ENCODE data around the gene METAP2.

The METAP2 gene

DNA sequence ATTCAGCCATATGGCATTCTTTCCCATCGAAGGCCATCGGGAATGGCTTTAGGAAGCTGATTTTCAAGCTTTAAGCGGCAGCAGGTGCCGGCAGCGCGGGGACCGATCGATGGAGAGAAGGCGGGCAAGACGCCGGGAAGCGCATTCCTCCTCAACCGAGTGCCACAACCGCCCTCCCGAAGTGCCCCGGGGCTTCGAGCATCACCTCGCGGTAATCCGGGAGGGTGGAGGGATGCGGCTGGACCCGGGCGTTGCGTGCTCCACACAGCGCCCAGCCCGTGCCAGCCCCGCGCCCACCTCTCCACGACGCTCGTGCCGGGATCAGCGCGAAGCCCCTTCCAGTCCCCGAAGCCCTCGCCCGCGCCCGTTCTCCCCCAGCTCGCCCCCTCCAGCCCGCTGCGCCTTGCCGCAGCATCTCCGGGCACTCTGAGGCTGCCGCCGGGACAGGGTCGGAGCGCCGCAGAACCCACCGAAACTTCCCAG lies 74.1 kb downstream of the METAP2 start:
- no peak for DNase-seq (ENCODE audit: low read depth, low spot score)
- peak overlapping the region; percentile 46 for H3K4me3 ChIP-seq (ENCODE audit: low read depth, low read length)
- TF ChIP-seq, protein P1, sequence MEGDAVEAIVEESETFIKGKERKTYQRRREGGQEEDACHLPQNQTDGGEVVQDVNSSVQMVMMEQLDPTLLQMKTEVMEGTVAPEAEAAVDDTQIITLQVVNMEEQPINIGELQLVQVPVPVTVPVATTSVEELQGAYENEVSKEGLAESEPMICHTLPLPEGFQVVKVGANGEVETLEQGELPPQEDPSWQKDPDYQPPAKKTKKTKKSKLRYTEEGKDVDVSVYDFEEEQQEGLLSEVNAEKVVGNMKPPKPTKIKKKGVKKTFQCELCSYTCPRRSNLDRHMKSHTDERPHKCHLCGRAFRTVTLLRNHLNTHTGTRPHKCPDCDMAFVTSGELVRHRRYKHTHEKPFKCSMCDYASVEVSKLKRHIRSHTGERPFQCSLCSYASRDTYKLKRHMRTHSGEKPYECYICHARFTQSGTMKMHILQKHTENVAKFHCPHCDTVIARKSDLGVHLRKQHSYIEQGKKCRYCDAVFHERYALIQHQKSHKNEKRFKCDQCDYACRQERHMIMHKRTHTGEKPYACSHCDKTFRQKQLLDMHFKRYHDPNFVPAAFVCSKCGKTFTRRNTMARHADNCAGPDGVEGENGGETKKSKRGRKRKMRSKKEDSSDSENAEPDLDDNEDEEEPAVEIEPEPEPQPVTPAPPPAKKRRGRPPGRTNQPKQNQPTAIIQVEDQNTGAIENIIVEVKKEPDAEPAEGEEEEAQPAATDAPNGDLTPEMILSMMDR (IDR thresholded peaks at IDR 0.05; ENCODE audit: low read depth, low read length): no peak
- in situ Hi-C loops (cut with HindIII; ENCODE audit: low sequenced_read_pairs): no loop called here

DNA sequence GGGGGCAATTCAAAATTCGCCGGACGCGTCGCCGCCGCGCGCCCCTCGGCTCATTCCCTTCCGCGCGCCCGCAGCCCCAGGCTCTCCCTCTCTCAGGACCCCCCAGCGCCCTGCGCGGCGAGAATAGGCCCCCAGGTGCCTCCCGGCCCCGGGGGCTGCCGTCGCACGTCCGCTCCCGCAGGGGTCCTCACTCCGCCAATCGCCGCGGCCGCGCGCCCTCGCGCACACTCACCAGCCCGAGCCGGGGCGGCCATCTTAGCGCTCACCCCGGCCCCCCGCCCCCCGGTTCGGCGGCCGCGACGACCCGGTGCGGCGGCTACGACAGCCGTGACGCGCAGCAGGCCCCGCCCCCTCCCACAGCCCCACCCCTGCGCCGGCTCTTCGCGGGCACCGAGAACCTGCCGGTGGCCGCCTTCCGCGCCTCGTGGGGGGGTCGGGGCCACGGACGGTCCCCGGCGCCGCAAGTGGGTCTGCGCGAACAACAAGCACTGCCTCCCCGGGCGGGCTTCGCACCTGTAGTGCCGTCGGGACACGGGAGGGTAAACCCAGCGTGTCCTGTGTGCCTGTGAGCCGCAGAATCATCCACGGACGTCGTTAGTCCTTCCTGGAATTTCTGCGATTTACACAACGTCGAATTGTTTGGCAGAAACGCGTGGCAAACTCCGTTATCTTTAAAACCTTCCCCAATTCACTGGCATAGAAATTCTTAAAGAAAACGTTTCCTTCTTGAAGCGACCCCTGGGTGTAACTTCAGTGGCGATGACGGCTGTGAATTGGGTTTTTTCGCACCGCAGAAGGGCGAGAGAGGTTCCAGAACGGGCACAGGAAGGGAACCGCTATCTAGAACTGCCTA lies 74.8 kb downstream of the METAP2 start:
- no peak for DNase-seq (ENCODE audit: low read depth, low spot score)

DNA sequence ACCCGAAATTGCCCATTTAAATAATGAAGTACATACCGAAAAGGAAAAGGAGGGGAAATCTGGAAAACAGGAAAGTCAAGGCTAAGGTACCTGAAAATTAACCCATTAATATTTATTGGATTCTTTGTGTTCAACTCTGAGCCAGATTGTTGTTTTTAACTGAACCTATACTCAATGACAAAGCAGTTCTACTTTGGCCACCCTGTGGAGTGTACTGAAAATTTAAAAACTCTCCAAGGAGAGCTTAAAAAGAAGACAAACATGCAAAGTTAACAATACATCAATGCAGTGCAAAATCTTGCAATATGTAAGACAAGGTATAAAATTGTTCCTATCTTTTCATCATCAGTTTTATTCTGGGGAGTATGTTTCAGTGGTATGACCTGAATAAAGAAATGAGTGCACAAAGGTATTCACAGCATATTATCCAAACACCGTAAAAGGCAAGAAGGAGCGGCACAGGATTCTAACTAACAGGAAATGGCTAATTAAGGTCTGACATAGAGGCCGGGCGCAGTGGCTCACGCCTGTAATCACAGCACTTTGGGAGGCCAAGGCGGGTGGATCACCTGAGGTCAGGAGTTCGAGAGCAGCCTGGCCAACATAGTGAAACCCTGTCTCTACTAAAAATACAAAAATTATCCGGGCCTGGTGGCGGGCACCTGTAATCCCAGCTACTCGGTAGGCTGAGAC lies 75.6 kb downstream of the METAP2 start:
- no peak for DNase-seq (ENCODE audit: low read depth, low spot score)
- in situ Hi-C loops (cut with HindIII; ENCODE audit: low sequenced_read_pairs): no loop called here
- TF ChIP-seq, protein P1 (IDR thresholded peaks at IDR 0.05; ENCODE audit: low read depth, low read length): no peak
- H3K4me3 ChIP-seq (ENCODE audit: low read depth, low read length): no peak overlapping the region

More for the DNA sequence above, 74.8 kb downstream of the METAP2 start:
- peak overlapping the region; percentile 46 for H3K4me3 ChIP-seq (ENCODE audit: low read depth, low read length)
- in situ Hi-C loops (cut with HindIII; ENCODE audit: low sequenced_read_pairs): no loop called here
- TF ChIP-seq, protein P1 (IDR thresholded peaks at IDR 0.05; ENCODE audit: low read depth, low read length): no peak

DNA sequence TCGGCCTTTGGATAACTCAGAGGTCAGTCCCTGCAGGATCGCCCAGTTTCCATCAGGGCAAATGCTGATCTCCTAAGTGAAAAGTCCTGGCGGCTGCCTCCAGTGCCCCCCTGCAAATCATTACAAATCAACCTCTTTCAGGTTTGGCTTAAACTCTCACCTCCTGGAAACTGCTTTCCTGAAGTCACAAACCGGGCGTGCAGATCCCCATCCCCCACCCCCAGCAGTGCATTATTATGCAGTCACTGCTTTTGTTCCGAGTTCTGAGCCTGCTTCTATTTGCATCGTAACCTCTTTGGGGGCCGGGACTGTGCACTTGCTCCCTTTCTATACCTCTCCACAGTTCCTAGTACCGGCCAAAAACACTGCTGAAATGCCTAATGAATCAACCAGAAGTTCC lies 77.4 kb downstream of the METAP2 start, which contains the start of gene USP44:
Gene USP44 (minus strand): TSS at position 172 of the 400 bp plus-strand sequence. CDS start 17,220 bp downstream, outside the sequence.
- no peak within 1 kb of the TSS for H3K4me3 ChIP-seq (ENCODE audit: low read depth, low read length)
- DNase-seq (ENCODE audit: low read depth, low spot score): no peak
- TF ChIP-seq, protein P1 (IDR thresholded peaks at IDR 0.05; ENCODE audit: low read depth, low read length): no peak
- in situ Hi-C loops (cut with HindIII; ENCODE audit: low sequenced_read_pairs): no loop called here

DNA sequence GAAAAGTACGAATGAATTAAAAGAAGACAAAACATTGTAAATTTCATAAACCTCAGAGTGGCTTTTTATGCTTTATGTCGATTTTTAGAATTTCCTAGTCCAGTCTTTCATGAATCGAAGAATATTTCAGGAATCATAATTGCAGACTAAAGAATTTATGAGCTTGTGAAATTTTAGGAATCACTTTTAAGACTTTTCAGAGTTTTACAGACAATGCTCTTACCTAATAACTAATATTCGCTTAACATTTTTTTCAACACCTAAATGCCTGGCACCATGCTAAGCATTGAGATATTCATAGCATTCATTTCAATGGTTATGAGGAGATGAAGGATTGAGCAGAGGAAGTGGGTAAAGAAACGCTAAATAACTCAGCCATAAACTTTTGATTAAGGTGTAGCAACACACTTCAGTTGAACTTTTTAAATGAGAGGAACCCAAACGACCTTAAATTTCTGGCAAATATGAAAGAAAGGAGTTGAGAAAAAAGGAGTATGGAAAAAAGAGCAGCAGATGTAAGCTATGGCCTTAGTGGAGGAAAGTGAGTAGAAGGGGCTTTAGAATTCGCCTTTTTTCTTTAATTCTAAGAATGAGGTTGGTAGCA lies 78.1 kb downstream of the METAP2 start:
- no peak overlapping the region for H3K4me3 ChIP-seq (ENCODE audit: low read depth, low read length)
- in situ Hi-C loops (cut with HindIII; ENCODE audit: low sequenced_read_pairs): no loop called here
- TF ChIP-seq, protein P1 (IDR thresholded peaks at IDR 0.05; ENCODE audit: low read depth, low read length): no peak
- no peak for DNase-seq (ENCODE audit: low read depth, low spot score)

DNA sequence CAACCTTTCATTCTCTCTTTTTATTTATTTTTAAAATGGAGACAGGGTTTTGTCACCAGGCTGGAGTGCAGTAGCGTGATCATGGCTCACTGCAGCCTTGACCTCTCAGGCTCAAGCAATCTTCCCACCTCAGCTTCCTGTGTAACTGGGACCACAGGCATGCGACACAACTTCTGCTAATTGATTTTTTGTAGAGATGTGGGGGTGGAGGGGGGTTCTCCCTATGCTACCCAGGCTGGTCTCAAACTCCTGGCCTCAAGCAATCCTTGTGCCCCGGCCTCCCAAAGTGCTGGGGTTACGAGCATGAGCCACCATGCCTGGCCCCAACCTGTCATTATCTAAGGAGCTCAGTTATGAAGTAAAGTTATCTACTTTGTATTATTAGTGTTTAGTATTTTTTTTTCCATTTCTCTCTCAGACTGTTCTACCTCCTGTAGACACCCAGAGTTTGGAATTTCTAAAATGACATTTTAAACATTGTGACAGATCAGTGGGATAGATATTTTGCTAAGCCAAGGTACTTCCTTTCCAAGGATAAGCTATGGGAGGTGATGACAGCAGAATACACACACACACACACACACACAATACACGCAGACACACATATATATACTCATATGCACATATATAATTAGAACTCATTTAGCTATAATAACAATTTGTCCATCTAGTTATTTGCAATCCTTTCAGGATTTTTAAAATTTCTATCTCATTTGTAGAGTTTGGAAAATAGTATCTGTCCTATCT lies 79.4 kb downstream of the METAP2 start:
- TF ChIP-seq, protein P1 (IDR thresholded peaks at IDR 0.05; ENCODE audit: low read depth, low read length): no peak
- DNase-seq (ENCODE audit: low read depth, low spot score): no peak
- in situ Hi-C loops (cut with HindIII; ENCODE audit: low sequenced_read_pairs): no loop called here
- H3K4me3 ChIP-seq (ENCODE audit: low read depth, low read length): no peak overlapping the region

All from astrocyte of the spinal cord (primary cell).